Liver (tissue), 9 donors: ENCODE results near the gene EPHB4. TPM values are rescaled to one million over a fixed set of nuclear protein-coding genes. Genes with fewer than 3 reads are reported as not detected.

Source experiments
- DNase-seq: peaks from one replicate; pipeline ENCODE4 v3.0.0-alpha.2; 2017; ENCODE audit warnings: low spot score
- H3K27ac ChIP-seq, 2 donors: one replicate each; pipeline ENCODE4 v1.7.0; 2013; ENCODE audit warnings: inconsistent platforms in 2 of 2, low read length in 2 of 2, control low read depth in 1 of 2, low read depth in 1 of 2, mild to moderate bottlenecking in 1 of 2
- H3K27me3 ChIP-seq, 4 donors: one replicate each; pipeline versions ENCODE4 v1.6.1 to v1.7.0; 2013; ENCODE audit warnings: low read length in 3 of 4, inconsistent platforms in 1 of 4, mild to moderate bottlenecking in 1 of 4, moderate library complexity in 1 of 4; ENCODE audit not compliant: control insufficient read depth in 4 of 4, insufficient read depth in 4 of 4
- H3K36me3 ChIP-seq, 4 donors: one replicate each; pipeline versions ENCODE4 v1.6.1 to v1.7.0; 2013; ENCODE audit warnings: low read length in 3 of 4, mild to moderate bottlenecking in 3 of 4, low read depth in 1 of 4, moderate library complexity in 1 of 4; ENCODE audit not compliant: control insufficient read depth in 4 of 4, insufficient read depth in 3 of 4
- H3K4me1 ChIP-seq, 4 donors: one replicate each; pipeline versions ENCODE4 v1.6.1 to v1.7.0; 2013; ENCODE audit warnings: low read length in 3 of 4, mild to moderate bottlenecking in 3 of 4, moderate library complexity in 1 of 4; ENCODE audit not compliant: control insufficient read depth in 4 of 4, insufficient read depth in 4 of 4
- H3K4me3 ChIP-seq, 3 donors: one replicate each; pipeline versions ENCODE4 v1.6.1 to v1.7.0; 2013; ENCODE audit warnings: low read length in 3 of 3, control low read depth in 1 of 3, low read depth in 1 of 3, mild to moderate bottlenecking in 1 of 3
- H3K9ac ChIP-seq, 2 donors: one replicate each; pipeline ENCODE4 v1.7.0; 2013; ENCODE audit warnings: low read length in 2 of 2, mild to moderate bottlenecking in 2 of 2, moderate library complexity in 2 of 2, control low read depth in 1 of 2, low read depth in 1 of 2
- H3K9me3 ChIP-seq, 4 donors: one replicate each; pipeline versions ENCODE4 v1.6.1 to v1.7.0; 2013; ENCODE audit warnings: low read length in 3 of 4; ENCODE audit not compliant: control insufficient read depth in 4 of 4
- ATF3 ChIP-seq: IDR thresholded peaks from 2 replicates; pipeline ENCODE4 v1.6.1; 2016; ENCODE audit warnings: antibody characterized with exemption
- CTCF ChIP-seq: fragments of 150-350 bp; IDR thresholded peaks from 2 replicates; pipeline ENCODE4 v1.5.1; 2017; ENCODE audit warnings: improper control_type of control experiment, low read depth, low read length; ENCODE audit not compliant: missing input control
- EGR1 ChIP-seq, 2 donors: IDR thresholded peaks; 2 replicates each; pipeline ENCODE4 v1.6.1; 2016 to 2018; ENCODE audit warnings: antibody characterized with exemption in 2 of 2, low read depth in 2 of 2
- FOXA1 ChIP-seq: IDR thresholded peaks from 2 replicates; pipeline ENCODE4 v1.6.1; 2016; ENCODE audit warnings: antibody characterized with exemption
- FOXA2 ChIP-seq: IDR thresholded peaks from 2 replicates; pipeline ENCODE4 v1.6.1; 2016; ENCODE audit warnings: antibody characterized with exemption
- GABPA ChIP-seq, 2 donors: IDR thresholded peaks in 1 of 2; conservative IDR thresholded peaks in 1 of 2; 2 replicates each; pipeline ENCODE4 v1.6.1; 2016; ENCODE audit warnings: antibody characterized with exemption in 2 of 2, mild to moderate bottlenecking in 1 of 2, moderate library complexity in 1 of 2
- HNF4A ChIP-seq, 2 donors: conservative IDR thresholded peaks; 2 replicates each; pipeline ENCODE4 v1.6.1; 2016; ENCODE audit warnings: antibody characterized with exemption in 2 of 2, mild to moderate bottlenecking in 2 of 2
- HNF4G ChIP-seq: IDR thresholded peaks from 2 replicates; pipeline ENCODE4 v1.6.1; 2016; ENCODE audit warnings: antibody characterized with exemption
- JUND ChIP-seq, 2 donors: IDR thresholded peaks; 2 replicates each; pipeline ENCODE4 v1.6.1; 2016; ENCODE audit warnings: antibody characterized with exemption in 2 of 2
- MAX ChIP-seq: IDR thresholded peaks from 2 replicates; pipeline ENCODE4 v1.6.1; 2016; ENCODE audit warnings: antibody characterized with exemption
- NR2F2 ChIP-seq: IDR thresholded peaks from 2 replicates; pipeline ENCODE4 v1.6.1; 2016; ENCODE audit warnings: antibody characterized with exemption
- RAD21 ChIP-seq, 2 donors: IDR thresholded peaks; 2 replicates each; pipeline ENCODE4 v1.6.1; 2016; ENCODE audit warnings: antibody characterized with exemption in 2 of 2, mild to moderate bottlenecking in 2 of 2
- REST ChIP-seq: IDR thresholded peaks from 2 replicates; pipeline ENCODE4 v1.6.1; 2016; ENCODE audit warnings: antibody characterized with exemption, mild to moderate bottlenecking
- RXRA ChIP-seq, 2 donors: IDR thresholded peaks; 2 replicates each; pipeline ENCODE4 v1.6.1; 2017 to 2018; ENCODE audit warnings: antibody characterized with exemption in 2 of 2, mild to moderate bottlenecking in 1 of 2
- SP1 ChIP-seq: IDR thresholded peaks from 2 replicates; pipeline ENCODE4 v1.6.1; 2018; ENCODE audit warnings: antibody characterized with exemption, mild to moderate bottlenecking
- TAF1 ChIP-seq: conservative IDR thresholded peaks from 2 replicates; pipeline ENCODE4 v1.6.1; 2016; ENCODE audit warnings: antibody characterized with exemption, mild to moderate bottlenecking
- YY1 ChIP-seq: IDR thresholded peaks from 2 replicates; pipeline ENCODE4 v1.6.1; 2016; ENCODE audit warnings: antibody characterized with exemption, mild to moderate bottlenecking
- ZBTB33 ChIP-seq: IDR thresholded peaks from 2 replicates; pipeline ENCODE4 v1.6.1; 2016; ENCODE audit warnings: antibody characterized with exemption
- WGBS: extraction: QIAGEN DNeasy Blood & Tissue Kit; methylation state at CpG from one replicate; pipeline ENCODE4 v1.1.7; 2013; 5-methylcytosine and 5-hydroxymethylcytosine counted together
- polyA plus RNA-seq, 2 donors: library from polyadenylated mRNA; stranded (reverse) in 1 of 2; unstranded in 1 of 2; fragments of 200-250 nt in 1 of 2; fragments of >200 nt in 1 of 2; fragmentation: Nextera tagmentation in 1 of 2; extraction: Ambion mirVana in 1 of 2; gene quantifications; one replicate each; pipeline versions ENCODE4 v1.2.1 to v1.2.3, GENCODE V29; 2013 to 2015
- total RNA-seq, 2 donors: library from RNA; depleted of rRNA; stranded (reverse); fragments of >200 nt; gene quantifications; one replicate each; pipeline ENCODE4 v1.2.3, GENCODE V29; 2014
- donor health status: healthy.
- donor health status: healthy.
- donor health status: healthy.
- donor health status: healthy.
- donor health status: healthy.

The EPHB4 gene
- total and polyA plus RNA-seq, 4 donors: 14.4 to 53.0 (median 50.0) TPM

- Histone ChIP-seq H3K27ac (no peak overlapping the region), H3K36me3 (peaks cover 0 to 2% (median 0%) of the 10 kb centered on the region in 4 donors), H3K9ac (no peak overlapping the region), H3K9me3 (no peaks in the 10 kb centered on the region), H3K4me3 (no peak overlapping the region), H3K4me1 (peaks cover 7 to 17% (median 11%) of the 10 kb centered on the region in 4 donors), H3K27me3 (no peaks in the 10 kb centered on the region)
- no peak for TF ChIP-seq JUND (IDR thresholded peaks at IDR 0.05)
- no peak for TF ChIP-seq RAD21 (IDR thresholded peaks at IDR 0.05)
- TF ChIP-seq EGR1 (IDR thresholded peaks at IDR 0.05; ENCODE audit: low read depth in 2 of 2): no peak
- TF ChIP-seq YY1: no peak
- no peak for TF ChIP-seq MAX
- no peak for TF ChIP-seq HNF4G
- TF ChIP-seq SP1: no peak
- no peak for TF ChIP-seq REST
- no peak for TF ChIP-seq RXRA (IDR thresholded peaks at IDR 0.05)
- no peak for TF ChIP-seq FOXA1
- no peak for TF ChIP-seq GABPA (IDR thresholded peaks at IDR 0.05 in 1 of 2, conservative IDR thresholded peaks at IDR 0.05 in 1 of 2)
- TF ChIP-seq NR2F2: no peak
- no peak for TF ChIP-seq ZBTB33
- TF ChIP-seq TAF1: no peak
- TF ChIP-seq ATF3: no peak
- TF ChIP-seq FOXA2: no peak
- TF ChIP-seq CTCF: no peak
- TF ChIP-seq HNF4A (conservative IDR thresholded peaks at IDR 0.05): no peak
- WGBS: 97% methylated on average over 14 of the region's 14 CpGs
- no peak for DNase-seq
These were observed 27.0 kb upstream of the EPHB4 start for GRCh38 chr7:100854146-100854895.
